ENCODE measurements around the gene PSAP. TPM values are rescaled to one million over a fixed set of nuclear protein-coding genes. Genes with fewer than 3 reads are reported as not detected.

Gene PSAP
- polyA plus RNA-seq, 1 experiment, result 1,979 TPM

DNA sequence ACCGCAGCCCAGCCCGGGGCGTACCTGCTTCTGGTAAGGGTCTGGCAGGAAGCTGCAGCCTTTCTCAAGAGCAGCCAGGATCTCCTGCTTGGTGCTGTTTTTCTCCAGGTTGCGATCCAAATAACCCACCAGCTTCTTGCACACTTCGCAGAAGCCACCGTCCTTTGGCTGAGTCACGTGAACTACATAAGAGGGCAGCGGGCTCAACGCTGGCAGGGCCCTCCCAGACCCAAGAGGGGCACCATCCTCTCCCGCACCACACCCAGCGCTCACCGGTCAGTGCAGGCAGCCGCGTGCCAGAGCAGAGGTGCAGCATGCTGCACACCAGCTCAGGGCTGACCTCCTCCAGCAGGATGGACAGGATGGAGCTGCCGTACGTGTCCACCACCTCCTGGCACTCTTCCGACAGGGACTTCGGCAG, 31.6 kb downstream of the PSAP start:
- ChIA-PET POLR2A (no interaction called here), CTCF (interaction anchor here (0.6 to 4.8 kb wide), 4 partner anchors 46 to 435 kb away, joined by 3 to 17 read pairs (median 6); partner anchors contain the start of gene VSIR)
- H3K36me3 ChIP-seq (ENCODE audit: control insufficient read depth, insufficient read depth, low read length), result peaks cover 63% of the 10 kb centered on the region

GRCh38 chr10:71818674-71819260, 32.3 kb downstream of the PSAP start:
- ChIA-PET POLR2A (no interaction called here), CTCF (interaction anchor here (0.6 to 4.8 kb wide), 5 partner anchors 10 to 435 kb away, joined by 3 to 17 read pairs (median 5); partner anchors contain the start of gene VSIR)
- H3K4me3 ChIP-seq (ENCODE audit: low read depth, low read length), result no peak overlapping the region
- TF ChIP-seq, protein P1, sequence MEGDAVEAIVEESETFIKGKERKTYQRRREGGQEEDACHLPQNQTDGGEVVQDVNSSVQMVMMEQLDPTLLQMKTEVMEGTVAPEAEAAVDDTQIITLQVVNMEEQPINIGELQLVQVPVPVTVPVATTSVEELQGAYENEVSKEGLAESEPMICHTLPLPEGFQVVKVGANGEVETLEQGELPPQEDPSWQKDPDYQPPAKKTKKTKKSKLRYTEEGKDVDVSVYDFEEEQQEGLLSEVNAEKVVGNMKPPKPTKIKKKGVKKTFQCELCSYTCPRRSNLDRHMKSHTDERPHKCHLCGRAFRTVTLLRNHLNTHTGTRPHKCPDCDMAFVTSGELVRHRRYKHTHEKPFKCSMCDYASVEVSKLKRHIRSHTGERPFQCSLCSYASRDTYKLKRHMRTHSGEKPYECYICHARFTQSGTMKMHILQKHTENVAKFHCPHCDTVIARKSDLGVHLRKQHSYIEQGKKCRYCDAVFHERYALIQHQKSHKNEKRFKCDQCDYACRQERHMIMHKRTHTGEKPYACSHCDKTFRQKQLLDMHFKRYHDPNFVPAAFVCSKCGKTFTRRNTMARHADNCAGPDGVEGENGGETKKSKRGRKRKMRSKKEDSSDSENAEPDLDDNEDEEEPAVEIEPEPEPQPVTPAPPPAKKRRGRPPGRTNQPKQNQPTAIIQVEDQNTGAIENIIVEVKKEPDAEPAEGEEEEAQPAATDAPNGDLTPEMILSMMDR (IDR thresholded peaks at IDR 0.05; ENCODE audit: insufficient read depth, low read depth, low read length), result no peak
- DNase-seq (ENCODE audit: low read depth), result no peak
- H3K36me3 ChIP-seq (ENCODE audit: control insufficient read depth, insufficient read depth, low read length), result peaks cover 58% of the 10 kb centered on the region
- H3K27me3 ChIP-seq (ENCODE audit: control insufficient read depth, insufficient read depth, low read length), result no peaks in the 10 kb centered on the region

More for the DNA sequence above, 31.6 kb downstream of the PSAP start:
- Histone ChIP-seq H3K27me3 (ENCODE audit: control insufficient read depth, insufficient read depth, low read length) (no peaks in the 10 kb centered on the region), H3K4me3 (ENCODE audit: low read depth, low read length) (no peak overlapping the region)
- DNase-seq (ENCODE audit: low read depth), result no peak
- TF ChIP-seq, protein P1 (IDR thresholded peaks at IDR 0.05; ENCODE audit: insufficient read depth, low read depth, low read length), result no peak

DNA sequence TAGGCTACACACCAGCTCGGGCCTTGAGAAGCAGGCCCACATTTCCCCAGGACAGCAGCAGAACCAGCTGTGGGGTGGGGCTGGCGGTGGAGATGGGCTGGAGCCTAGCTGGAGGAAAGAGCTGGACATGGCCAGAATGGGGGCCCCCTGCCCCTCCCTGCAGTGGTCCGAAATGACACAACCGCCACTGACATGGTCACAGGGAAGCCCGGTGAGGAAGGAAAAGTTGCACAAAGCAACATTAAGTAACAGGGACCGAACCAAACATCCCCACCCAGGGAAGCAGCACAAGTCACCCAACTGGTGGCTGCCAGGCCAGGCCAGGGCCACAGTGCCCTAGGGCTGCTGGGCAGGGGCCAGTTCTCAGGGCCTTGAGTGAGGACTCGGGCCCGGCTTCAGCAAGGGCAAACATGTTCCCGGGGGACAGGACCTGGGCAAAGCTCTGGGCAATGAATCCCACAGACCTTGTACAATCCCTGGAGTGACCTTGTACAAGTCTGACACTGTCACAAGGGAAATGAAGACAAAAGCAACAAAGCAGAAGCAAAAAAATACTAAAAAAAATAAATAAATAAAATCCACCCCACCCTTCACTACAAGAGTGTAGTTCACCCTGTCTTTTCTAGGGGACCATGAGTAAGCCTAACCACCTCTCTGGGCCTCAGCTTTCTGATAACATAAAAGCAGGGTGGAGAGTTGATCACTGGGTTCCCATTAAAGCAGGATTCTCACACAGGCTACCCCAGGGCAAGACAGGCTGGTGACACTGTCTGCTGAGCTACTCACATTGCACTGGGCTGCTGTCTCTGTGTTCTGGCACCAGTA, 33.0 kb downstream of the PSAP start:
- Histone ChIP-seq H3K4me3 (ENCODE audit: low read depth, low read length) (no peak overlapping the region), H3K36me3 (ENCODE audit: control insufficient read depth, insufficient read depth, low read length) (peaks cover 55% of the 10 kb centered on the region), H3K27me3 (ENCODE audit: control insufficient read depth, insufficient read depth, low read length) (no peaks in the 10 kb centered on the region)
- POLR2A ChIA-PET, result no interaction called here
- TF ChIP-seq, protein P1 (IDR thresholded peaks at IDR 0.05; ENCODE audit: insufficient read depth, low read depth, low read length), result no peak
- CTCF ChIA-PET, result interaction anchor here (1.1 to 4.8 kb wide), 6 partner anchors 10 to 503 kb away, joined by 3 to 17 read pairs (median 4); partner anchors contain the start of gene VSIR
- DNase-seq (ENCODE audit: low read depth), result no peak

DNA sequence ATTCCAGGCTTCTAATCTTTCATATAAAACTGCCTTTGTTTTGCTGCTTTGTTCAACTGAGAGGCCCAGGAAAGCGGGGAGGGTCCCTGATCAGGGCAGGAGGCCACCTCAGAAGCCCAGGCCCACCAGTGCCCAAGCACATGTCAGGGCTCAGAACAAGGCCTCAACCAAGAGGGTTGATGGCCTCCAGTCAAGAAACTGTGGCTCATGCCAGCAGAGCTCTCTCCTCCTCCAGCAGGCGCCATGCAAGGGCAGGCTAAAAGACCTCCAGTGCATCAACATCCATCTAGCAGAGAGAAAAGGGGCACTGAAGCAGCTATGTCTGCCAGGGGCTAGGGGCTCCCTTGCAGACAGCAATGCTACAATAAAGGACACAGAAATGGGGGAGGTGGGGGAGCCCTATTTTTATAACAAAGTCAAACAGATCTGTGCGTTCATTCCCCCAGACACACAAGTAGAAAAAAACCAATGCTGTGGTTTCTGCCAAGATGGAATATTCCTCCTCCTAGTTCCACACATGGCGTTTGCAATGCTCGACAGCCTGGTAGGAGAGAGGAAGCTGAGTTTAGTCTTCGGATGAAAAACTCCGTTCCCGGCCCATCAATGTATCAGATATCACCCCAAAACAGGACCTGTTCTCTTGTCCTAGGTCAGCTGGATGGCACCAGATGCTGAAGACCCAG, 34.0 kb downstream of the PSAP start:
- CTCF ChIA-PET, result interaction anchor here (1.2 to 4.8 kb wide), 5 partner anchors 19 to 502 kb away, joined by 3 to 17 read pairs (median 4); partner anchors contain the start of gene VSIR

More for the DNA sequence above, 34.0 kb downstream of the PSAP start:
- Histone ChIP-seq H3K36me3 (ENCODE audit: control insufficient read depth, insufficient read depth, low read length) (peaks cover 55% of the 10 kb centered on the region), H3K27me3 (ENCODE audit: control insufficient read depth, insufficient read depth, low read length) (no peaks in the 10 kb centered on the region), H3K4me3 (ENCODE audit: low read depth, low read length) (no peak overlapping the region)
- no peak for DNase-seq (ENCODE audit: low read depth)
- POLR2A ChIA-PET, result no interaction called here
- TF ChIP-seq, protein P1 (IDR thresholded peaks at IDR 0.05; ENCODE audit: insufficient read depth, low read depth, low read length), result no peak
